HG03460 (cell line): ENCODE measurements around the gene FBXO46.
"Not testable (repeated sequence)": the region's sequence is repeated elsewhere in the genome, so short reads cannot be mapped to it uniquely, and the experiment has no call there.

Source experiments
- ATAC-seq: cut with Tn5 transposase; IDR thresholded peaks from one replicate; pipeline ENCODE4 v1.9.1; 2021; ENCODE audit not compliant: unreplicated experiment

Gene FBXO46

GRCh38 chr19:45766296-45766868, 35.7 kb upstream of the FBXO46 start:
- no peak for ATAC-seq

DNA sequence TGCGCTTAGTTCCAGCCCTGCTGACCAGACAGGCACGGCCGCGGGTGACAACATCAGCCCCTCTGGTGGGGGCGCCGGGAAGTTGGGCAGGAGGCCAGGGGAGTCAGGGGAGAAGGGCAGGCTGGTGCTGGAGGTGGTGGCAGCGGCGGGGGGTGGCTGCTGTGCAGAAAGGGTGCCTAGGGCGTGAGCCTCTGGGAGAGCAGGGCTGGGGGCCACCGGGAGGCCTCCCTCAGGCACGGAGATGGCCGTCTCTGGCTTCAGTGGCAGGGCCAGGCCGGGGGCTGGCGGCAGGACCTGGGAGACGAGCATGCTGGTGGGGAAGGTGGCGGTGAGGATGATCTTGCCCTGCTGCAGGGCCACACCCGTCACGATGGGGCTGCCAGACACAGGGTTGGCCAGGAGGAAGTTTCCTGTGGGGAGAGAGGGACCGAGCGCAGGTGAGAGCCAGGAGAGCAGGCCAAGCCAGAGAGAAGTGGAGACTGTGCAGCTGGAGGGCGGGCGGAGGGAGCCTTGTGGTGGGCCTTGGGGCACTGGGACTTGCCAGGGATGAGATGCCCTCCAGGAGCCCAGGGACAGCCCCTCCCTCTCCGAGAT, 35.1 kb upstream of the FBXO46 start:
- no peak for ATAC-seq

- no peak for ATAC-seq
Observed at GRCh38 chr19:45764945-45765701, 34.4 kb upstream of the FBXO46 start.

DNA sequence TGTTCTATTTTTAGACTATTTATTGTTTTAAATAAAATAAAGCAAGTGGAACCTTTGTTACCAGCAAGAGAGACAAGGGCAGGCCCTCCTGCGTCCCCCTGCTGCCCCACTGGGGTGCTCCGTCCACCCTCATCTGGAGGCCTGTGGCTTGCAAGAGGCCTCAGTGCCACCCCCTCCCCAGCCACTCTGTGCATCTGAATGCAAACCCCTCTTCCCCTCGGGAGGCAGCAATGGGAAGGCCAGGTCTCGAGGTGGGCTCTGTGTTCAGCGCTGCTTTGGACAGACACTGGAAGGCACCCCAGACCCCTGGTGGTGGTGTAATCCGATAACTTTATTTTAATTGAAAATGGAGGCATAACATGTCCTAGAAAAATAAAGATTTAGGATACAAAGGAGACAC, 33.8 kb upstream of the FBXO46 start:
- ATAC-seq: no peak

DNA sequence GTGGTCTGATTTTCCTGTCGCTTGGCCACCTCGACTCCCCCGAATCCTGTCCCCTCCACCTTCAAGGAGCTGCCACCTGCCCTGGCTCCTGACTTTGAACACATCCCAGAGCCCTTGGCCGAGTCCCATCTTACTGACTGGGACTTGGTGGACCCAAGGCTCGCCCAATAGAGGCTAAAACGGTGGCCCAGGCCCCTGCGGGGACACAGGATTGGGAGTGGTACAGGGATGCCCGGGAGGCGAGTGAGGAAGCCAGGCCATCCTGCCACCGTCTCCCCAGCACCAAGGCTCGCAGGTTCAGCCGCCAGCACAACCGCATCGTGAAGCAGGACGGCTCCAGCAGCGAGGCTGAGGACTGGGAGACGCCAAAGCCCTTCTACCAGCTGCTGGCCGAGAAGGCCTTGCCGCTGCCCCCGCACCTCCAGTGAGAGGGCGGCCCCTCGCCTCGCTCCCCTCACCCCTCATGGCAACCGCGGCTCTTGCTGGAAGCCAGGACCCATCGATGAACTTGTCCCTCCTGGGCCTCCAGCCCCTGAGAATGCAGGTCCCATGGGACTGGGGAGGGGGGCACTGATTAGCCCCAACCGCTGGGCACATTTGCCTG, 33.1 kb upstream of the FBXO46 start:
- no peak for ATAC-seq

DNA sequence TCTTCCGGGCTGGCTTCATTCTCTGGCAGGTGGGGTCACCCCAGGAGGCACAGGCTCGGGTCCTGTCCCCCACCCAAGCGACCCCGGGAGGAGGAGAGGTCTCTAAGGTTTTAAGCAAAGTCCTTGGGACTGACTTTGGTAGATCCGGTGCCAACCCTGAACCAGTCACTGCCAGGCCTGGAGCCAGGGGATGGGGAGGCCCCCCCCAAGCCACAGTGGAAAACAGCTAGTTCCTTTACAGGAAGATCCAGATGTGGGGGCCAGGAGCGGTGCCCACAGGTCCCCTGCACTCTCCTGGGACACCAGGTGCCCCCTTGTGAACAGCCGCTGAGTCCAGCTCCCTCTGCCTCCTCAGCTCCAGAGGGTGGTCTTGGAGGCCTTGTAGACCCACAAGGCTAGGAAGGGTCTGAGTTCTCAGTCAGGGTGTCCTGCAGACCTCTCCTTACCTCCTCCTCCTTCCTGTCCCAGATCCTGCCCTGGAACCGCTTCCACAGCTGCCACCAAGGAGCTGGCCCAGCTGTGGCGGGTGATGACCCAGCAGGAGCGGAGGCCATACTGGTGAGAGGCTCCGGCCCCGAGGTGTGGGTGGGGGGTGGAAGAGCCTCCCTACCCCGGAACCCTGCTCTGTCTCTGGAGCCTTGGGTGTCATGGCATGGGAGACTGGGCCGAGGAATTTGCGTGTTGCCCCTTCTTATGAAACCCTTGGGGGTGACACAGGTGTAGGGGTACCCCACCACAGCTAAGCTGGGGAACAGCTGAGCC, 32.4 kb upstream of the FBXO46 start:
- ATAC-seq: no peak

- no peak for ATAC-seq
Observed at GRCh38 chr19:45761714-45762113, 31.0 kb upstream of the FBXO46 start.

DNA sequence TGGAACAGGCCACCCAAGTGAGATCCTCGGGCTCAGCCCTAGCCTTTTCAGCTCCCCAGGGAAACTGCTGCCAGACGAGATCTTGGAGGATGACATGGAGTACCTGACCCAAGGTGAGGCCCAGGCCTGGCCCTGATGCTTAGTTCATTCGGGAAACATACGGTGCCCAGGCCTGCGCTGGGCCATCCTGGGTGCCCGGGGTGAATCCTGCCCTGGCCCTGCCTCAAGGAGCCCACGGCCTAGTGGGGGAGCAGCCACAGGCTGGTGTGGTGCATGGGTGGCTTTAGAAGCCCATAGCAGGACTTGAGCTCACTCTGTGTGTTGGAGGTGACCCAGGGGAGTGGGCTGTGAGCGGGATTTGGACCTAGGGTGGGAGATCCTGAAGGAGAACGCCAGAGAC, 28.2 kb upstream of the FBXO46 start:
- ATAC-seq: no peak

DNA sequence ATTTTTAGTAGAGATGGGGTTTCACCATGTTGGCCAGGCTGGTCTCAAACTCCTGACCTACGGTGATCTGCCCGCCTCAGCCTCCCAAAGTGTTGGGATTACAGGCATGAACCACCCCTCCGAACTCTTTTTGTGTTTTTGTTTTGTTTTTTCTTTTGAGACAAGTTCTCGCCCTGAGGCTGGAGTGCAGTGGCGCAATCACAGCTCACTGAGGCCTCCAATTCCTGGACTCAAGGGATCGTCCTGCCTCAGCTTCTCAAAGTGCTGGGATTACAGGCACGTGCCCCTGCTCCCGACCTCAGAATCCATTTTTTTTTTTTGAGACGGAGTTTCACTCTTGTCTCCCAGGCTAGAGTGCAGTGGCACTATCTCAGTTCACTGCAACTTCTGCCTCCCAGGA, 27.0 kb upstream of the FBXO46 start:
- no peak for ATAC-seq

DNA sequence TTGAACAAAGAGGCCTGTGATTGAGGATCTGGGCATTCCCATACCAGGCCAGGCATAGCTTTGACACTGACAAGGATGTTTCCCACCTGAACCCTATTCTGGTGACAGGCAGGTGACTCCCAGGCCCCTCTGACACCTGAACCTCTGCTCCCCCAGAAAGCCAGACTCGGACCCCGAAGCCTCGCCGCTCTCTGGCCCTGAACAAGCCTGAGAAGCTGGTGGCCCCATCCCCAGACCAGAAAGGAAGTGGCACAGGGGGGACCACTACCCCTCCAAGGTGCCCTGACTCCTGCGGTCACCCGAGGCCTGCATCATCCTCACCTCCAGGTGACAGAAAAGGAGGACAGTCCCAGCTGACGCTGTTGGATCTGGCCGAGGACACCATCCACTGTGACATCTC, 23.6 kb upstream of the FBXO46 start:
- no peak for ATAC-seq

GRCh38 chr19:45753548-45753947, 22.9 kb upstream of the FBXO46 start:
- ATAC-seq: no peak

GRCh38 chr19:45752639-45753038, 21.9 kb upstream of the FBXO46 start:
- no peak for ATAC-seq

DNA sequence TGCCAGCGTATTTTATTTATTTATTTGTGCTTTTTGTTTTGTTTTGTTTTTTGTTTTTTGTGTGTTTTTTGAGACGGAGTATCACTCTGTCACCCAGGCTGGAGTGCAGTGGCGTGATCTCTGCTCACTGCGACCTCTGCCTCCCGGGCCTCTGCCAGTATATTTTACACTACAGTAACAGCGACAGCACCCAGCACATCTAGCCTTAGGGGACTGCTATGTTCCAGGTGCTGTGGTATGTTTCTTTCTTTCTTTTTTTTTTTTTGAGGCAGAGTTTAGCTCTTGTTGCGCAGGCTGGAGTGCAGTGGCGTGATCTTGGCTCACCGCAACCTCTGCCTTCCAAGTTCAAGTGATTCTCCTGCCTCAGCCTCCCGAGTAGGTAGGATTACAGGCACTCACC, 20.8 kb upstream of the FBXO46 start:
- not testable (repeated sequence) for ATAC-seq

- ATAC-seq: no peak
Observed at GRCh38 chr19:45747513-45747912, 16.8 kb upstream of the FBXO46 start.

- no peak for ATAC-seq
Observed at GRCh38 chr19:45746866-45747265, 16.2 kb upstream of the FBXO46 start.

- ATAC-seq: no peak
Observed at GRCh38 chr19:45745606-45746005, 14.9 kb upstream of the FBXO46 start.

- no peak for ATAC-seq
Observed at GRCh38 chr19:45742969-45743368, 12.3 kb upstream of the FBXO46 start.

GRCh38 chr19:45739498-45740439, 9.1 kb upstream of the FBXO46 start:
- ATAC-seq: no peak

GRCh38 chr19:45733160-45733810, 2.6 kb upstream of the FBXO46 start, which contains the start of gene MEIOSIN:
TSS of gene MEIOSIN (plus strand) at chr19:45733439. CDS start at chr19:45735377, 1,938 bp downstream.
- no peak for ATAC-seq
